ENCODE results near the gene IFNA21.
"Not testable (repeated sequence)": the region's sequence is repeated elsewhere in the genome, so short reads cannot be mapped to it uniquely, and the experiment has no call there.

The IFNA21 gene

DNA sequence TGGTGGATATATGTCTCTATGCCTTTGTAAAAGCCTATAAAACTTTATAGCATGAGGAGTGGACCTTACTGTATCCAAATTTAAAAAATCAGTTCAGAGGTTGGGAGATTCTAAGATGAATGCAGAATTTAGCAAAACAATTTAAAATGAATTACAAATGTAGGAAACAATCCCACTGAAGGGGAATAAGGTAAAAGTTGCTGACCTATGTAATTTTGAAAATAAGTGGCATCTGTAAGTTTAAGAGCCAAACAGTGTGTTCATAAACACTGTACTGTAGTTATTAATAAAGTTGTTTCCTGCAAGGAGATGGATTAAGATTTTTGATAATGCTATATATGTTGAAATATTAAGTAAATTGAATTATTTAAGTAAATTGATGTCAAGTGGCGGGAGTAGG is 29.4 kb downstream of the IFNA21 start:
- no peak for DNase-seq

DNA sequence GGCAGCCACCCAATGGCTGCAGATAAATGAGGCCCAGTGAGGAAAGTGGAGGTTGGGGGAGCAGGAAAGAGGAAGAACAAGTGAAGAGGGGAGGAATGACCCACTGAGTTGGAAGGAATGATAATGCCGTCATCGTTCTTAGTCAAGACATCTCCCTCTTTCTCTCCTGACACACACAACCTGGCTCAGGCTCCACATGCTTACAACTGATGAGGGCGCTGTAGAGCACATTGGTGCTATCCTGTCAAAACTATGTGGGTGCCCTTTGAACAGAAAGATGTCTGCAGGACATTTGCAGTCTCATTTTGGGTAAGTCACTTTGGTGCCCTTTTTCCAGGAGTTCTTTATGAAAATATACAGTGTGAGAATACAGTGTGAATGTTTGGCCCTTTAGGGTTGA is 30.7 kb downstream of the IFNA21 start:
- DNase-seq, result no peak

DNA sequence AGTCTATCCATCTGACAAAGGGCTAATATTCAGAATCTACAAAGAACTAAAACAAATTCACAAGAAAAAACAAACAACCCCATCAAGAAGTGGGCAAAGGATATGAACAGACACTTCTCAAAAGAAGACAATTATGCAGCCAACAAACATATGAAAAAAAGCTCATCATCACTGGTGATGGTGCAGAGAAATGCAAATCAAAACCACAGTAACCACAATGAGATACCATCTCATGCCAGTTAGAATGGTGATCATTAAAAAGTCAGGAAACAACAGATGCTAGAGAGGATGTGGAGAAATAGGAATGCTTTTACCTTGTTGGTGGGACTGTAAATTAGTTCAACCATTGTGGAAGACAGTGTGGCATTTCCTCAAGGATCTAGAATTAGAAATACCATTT is 38.3 kb downstream of the IFNA21 start:
- DNase-seq, result not testable (repeated sequence)

DNA sequence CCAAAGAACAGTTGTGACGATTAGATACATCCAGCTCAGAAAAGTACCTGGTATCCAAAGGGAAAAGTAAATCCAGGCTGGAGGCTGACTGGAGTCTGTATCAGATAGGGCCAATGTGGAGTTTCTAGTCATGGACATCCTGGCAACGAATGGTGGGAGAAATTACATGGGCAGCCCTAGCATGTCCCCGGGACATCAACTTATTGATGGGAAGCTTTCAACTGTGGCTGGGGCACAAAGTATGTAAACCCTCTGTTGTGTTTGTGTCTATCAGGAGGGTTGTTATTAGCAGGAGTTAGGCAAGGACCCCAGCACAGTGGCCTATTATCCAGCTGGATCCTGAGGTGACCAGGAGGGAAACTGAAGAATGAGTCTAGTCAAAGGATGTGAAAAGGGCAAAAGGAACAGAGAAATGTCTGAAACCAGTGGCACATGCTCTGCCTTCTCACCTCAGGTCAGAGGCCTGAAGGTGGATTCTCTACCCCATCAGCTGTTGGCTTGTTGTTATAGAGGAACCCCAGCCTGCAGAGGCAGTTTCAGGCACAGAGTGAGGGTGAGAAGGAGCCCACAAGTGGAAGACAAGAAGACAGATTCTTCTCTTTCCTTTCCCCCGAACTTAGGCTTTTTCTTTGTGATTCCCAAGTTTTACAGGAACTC is 44.7 kb downstream of the IFNA21 start:
- no peak for DNase-seq

DNA sequence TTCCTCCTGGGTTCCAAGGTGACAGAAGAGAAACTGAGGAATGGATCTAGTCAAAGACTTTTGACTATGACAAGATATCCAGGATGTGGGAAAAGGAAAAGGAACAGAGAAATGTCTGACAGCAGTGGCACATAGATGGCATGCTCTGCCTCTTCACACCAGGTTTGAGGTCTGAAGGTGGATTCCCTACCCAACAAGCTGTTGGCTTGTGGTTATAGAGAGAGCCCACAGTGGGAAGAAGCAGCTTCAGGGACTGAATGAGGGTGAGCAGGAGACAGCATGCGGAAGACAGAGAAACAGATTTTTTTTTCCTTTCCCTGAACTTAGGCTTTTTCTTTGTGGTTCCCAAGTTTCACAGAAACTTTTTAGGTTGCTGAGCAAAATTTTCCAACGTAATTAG is 45.4 kb downstream of the IFNA21 start:
- no peak for DNase-seq

DNA sequence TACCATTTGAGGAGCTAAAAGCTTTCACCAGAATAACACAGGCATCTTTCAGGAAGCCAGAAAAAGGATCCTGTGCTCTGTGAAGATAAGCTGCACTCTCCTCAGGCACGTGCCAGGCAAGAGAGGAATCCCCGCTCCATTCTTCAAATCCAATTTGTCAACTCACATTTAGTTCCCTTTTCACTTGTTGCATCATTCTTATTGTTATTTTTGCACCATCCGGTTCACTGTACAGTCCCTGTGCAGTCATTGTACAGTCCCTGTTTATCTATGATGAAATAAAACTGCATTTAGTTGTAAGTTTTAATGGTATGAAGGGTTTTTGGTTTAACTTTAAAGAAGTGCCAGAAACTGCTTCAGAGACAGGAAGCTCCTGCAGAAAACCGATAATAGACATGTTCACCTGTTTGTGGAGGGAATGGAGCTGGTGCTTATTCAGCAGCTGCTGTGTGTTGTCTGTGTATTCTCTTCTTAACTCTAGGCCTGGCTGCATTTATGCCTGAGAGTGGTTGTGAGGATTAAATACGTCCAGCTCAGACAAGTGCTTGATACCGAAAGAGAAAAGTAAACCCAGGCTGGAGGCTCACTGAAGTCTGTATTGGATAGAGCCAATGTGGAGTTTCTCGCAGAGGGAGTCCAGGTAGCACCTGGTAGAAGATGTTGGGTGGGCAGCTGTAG is 47.2 kb downstream of the IFNA21 start:
- DNase-seq, result no peak
